A172 (cell line): ENCODE results near the gene IL18R1. TPM values are rescaled to one million over a fixed set of nuclear protein-coding genes. Genes with fewer than 3 reads are reported as not detected.

Experiments
- DNase-seq: peaks from one replicate; pipeline ENCODE4 v3.0.0-alpha.2; 2015; ENCODE audit warnings: low spot score
- total RNA-seq: library from RNA; depleted of rRNA; stranded (reverse); fragments of >200 nt; shearing (Covaris generic); gene quantifications from 2 replicates; pipeline ENCODE4 v1.2.3, GENCODE V29; 2014

Gene IL18R1
- total RNA-seq, 1 experiment from 2014 or later, result not detected

- DNase-seq, result no peak
Observed at GRCh38 chr2:102345329-102345920, 10.2 kb upstream of the IL18R1 start.

GRCh38 chr2:102346381-102347130 is 9.0 kb upstream of the IL18R1 start:
- no peak for DNase-seq

- DNase-seq, result no peak
Observed at GRCh38 chr2:102350137-102350793, 5.3 kb upstream of the IL18R1 start.

GRCh38 chr2:102356381-102356712 is 751 bp downstream of the IL18R1 start:
- no peak for DNase-seq

GRCh38 chr2:102356741-102357140 is 1.1 kb downstream of the IL18R1 start:
- no peak for DNase-seq

GRCh38 chr2:102357937-102358336 is 2.3 kb downstream of the IL18R1 start:
- DNase-seq, result no peak

GRCh38 chr2:102358496-102358895 is 2.9 kb downstream of the IL18R1 start:
- no peak for DNase-seq

- DNase-seq, result no peak
Observed at GRCh38 chr2:102359527-102359926, 3.9 kb downstream of the IL18R1 start.

- no peak for DNase-seq
Observed at GRCh38 chr2:102361632-102362241, 6.1 kb downstream of the IL18R1 start.

- DNase-seq, result no peak
Observed at GRCh38 chr2:102365763-102366162, 10.2 kb downstream of the IL18R1 start.

- DNase-seq, result no peak
Observed at GRCh38 chr2:102366406-102367112, 11.0 kb downstream of the IL18R1 start.

GRCh38 chr2:102367331-102367971 is 11.9 kb downstream of the IL18R1 start:
- DNase-seq, result no peak

GRCh38 chr2:102368461-102369109 is 13.0 kb downstream of the IL18R1 start:
- DNase-seq, result no peak

GRCh38 chr2:102369866-102370265 is 14.3 kb downstream of the IL18R1 start:
- DNase-seq, result no peak

- no peak for DNase-seq
Observed at GRCh38 chr2:102376052-102376591, 20.5 kb downstream of the IL18R1 start.

GRCh38 chr2:102383722-102384121 is 28.1 kb downstream of the IL18R1 start:
- DNase-seq, result no peak

- DNase-seq, result no peak
Observed at GRCh38 chr2:102385522-102385921, 29.9 kb downstream of the IL18R1 start.

- no peak for DNase-seq
Observed at GRCh38 chr2:102386004-102386403, 30.4 kb downstream of the IL18R1 start.

GRCh38 chr2:102386867-102387541 is 31.4 kb downstream of the IL18R1 start:
- DNase-seq, result no peak
